ENCODE measurements around the gene GLT8D1. TPM values are rescaled to one million over a fixed set of nuclear protein-coding genes. Genes with fewer than 3 reads are reported as not detected.
A peak's percentile ranks its signal among the peaks of the same experiment; 100 is the strongest.

GLT8D1 gene
- total and polyA plus RNA-seq, 2 of the 13 experiments (the other 11 are each of a cell fraction or from before 2014, with no cell fraction given), result 110 to 121 TPM

DNA sequence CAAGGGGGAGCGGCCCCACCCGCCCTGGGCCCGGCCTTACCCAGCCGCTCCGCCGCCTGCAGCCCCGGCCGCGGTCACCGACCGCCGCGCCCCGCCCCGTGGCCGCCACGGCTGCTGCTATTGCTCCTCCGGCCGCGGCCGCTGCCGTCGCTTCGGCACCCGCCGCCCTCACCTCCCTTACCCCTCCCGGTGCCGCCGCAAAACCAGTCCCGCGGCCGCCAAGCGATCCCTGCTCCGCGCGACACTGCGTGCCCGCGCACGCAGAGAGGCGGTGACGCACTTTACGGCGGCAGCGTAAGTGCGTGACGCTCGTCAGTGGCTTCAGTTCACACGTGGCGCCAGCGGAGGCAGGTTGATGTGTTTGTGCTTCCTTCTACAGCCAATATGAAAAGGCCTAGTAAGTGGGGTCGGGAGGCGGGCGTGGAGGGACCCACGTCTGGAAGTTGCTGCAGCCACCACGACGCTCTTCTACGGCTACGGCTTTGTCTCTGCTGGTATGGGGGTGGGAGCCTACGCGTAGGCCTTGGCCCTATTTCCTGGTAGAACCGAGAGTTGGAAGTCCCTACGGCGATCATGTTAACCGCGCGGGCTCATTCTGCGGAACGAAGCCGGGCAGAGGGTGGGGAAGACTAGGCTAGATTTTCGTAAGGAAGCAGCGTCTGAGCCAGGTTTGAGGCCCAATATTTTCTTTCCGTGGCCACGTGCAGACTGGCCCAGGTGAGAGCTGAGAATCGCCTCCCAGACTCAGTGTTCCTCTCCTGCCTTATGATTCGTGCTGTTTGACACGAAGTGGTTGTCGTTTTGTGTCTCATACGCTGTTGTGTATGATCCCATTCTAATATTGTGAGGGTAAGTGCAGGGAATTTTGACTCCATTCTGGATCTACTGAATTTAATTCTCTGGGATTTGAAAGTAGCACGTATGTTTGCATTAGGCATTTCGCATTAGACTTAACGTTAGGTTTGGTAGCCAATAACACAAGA is 19.6 kb downstream of the GLT8D1 start, which contains the start of the genes GNL3 and PBRM1 (continued):
- TF ChIP-seq, protein P1, sequence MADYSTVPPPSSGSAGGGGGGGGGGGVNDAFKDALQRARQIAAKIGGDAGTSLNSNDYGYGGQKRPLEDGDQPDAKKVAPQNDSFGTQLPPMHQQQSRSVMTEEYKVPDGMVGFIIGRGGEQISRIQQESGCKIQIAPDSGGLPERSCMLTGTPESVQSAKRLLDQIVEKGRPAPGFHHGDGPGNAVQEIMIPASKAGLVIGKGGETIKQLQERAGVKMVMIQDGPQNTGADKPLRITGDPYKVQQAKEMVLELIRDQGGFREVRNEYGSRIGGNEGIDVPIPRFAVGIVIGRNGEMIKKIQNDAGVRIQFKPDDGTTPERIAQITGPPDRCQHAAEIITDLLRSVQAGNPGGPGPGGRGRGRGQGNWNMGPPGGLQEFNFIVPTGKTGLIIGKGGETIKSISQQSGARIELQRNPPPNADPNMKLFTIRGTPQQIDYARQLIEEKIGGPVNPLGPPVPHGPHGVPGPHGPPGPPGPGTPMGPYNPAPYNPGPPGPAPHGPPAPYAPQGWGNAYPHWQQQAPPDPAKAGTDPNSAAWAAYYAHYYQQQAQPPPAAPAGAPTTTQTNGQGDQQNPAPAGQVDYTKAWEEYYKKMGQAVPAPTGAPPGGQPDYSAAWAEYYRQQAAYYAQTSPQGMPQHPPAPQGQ (CRISPR knock-in tag; IDR thresholded peaks at IDR 0.05; ENCODE audit: borderline replicate concordance), result no peak
- TF ChIP-seq, protein P2, sequence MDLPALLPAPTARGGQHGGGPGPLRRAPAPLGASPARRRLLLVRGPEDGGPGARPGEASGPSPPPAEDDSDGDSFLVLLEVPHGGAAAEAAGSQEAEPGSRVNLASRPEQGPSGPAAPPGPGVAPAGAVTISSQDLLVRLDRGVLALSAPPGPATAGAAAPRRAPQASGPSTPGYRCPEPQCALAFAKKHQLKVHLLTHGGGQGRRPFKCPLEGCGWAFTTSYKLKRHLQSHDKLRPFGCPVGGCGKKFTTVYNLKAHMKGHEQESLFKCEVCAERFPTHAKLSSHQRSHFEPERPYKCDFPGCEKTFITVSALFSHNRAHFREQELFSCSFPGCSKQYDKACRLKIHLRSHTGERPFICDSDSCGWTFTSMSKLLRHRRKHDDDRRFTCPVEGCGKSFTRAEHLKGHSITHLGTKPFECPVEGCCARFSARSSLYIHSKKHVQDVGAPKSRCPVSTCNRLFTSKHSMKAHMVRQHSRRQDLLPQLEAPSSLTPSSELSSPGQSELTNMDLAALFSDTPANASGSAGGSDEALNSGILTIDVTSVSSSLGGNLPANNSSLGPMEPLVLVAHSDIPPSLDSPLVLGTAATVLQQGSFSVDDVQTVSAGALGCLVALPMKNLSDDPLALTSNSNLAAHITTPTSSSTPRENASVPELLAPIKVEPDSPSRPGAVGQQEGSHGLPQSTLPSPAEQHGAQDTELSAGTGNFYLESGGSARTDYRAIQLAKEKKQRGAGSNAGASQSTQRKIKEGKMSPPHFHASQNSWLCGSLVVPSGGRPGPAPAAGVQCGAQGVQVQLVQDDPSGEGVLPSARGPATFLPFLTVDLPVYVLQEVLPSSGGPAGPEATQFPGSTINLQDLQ (CRISPR knock-in tag; IDR thresholded peaks at IDR 0.05), result no peak; the same call in 1 of the 2 replicates
- TF ChIP-seq ZNF749 (CRISPR knock-in tag; IDR thresholded peaks at IDR 0.05; ENCODE audit: borderline replicate concordance) (peak; percentile 94), ATAD3A (CRISPR knock-in tag; IDR thresholded peaks at IDR 0.05) (no peak), ZNF446 (CRISPR knock-in tag; IDR thresholded peaks at IDR 0.05) (0 out of 2 replicates have a peak, but pooled peaks have one; percentile 83), HIVEP1 (CRISPR knock-in tag; IDR thresholded peaks at IDR 0.05) (peak; percentile 92), ZSCAN31 (CRISPR knock-in tag; IDR thresholded peaks at IDR 0.05; ENCODE audit: low read depth) (0 out of 2 replicates have a peak, but pooled peaks have one; percentile 83), MAFK (conservative IDR thresholded peaks at IDR 0.05 in 1 of 2, IDR thresholded peaks at IDR 0.05 in 1 of 2; ENCODE audit: low read length in 2 of 2) (no peak)
- TF ChIP-seq, protein P3, sequence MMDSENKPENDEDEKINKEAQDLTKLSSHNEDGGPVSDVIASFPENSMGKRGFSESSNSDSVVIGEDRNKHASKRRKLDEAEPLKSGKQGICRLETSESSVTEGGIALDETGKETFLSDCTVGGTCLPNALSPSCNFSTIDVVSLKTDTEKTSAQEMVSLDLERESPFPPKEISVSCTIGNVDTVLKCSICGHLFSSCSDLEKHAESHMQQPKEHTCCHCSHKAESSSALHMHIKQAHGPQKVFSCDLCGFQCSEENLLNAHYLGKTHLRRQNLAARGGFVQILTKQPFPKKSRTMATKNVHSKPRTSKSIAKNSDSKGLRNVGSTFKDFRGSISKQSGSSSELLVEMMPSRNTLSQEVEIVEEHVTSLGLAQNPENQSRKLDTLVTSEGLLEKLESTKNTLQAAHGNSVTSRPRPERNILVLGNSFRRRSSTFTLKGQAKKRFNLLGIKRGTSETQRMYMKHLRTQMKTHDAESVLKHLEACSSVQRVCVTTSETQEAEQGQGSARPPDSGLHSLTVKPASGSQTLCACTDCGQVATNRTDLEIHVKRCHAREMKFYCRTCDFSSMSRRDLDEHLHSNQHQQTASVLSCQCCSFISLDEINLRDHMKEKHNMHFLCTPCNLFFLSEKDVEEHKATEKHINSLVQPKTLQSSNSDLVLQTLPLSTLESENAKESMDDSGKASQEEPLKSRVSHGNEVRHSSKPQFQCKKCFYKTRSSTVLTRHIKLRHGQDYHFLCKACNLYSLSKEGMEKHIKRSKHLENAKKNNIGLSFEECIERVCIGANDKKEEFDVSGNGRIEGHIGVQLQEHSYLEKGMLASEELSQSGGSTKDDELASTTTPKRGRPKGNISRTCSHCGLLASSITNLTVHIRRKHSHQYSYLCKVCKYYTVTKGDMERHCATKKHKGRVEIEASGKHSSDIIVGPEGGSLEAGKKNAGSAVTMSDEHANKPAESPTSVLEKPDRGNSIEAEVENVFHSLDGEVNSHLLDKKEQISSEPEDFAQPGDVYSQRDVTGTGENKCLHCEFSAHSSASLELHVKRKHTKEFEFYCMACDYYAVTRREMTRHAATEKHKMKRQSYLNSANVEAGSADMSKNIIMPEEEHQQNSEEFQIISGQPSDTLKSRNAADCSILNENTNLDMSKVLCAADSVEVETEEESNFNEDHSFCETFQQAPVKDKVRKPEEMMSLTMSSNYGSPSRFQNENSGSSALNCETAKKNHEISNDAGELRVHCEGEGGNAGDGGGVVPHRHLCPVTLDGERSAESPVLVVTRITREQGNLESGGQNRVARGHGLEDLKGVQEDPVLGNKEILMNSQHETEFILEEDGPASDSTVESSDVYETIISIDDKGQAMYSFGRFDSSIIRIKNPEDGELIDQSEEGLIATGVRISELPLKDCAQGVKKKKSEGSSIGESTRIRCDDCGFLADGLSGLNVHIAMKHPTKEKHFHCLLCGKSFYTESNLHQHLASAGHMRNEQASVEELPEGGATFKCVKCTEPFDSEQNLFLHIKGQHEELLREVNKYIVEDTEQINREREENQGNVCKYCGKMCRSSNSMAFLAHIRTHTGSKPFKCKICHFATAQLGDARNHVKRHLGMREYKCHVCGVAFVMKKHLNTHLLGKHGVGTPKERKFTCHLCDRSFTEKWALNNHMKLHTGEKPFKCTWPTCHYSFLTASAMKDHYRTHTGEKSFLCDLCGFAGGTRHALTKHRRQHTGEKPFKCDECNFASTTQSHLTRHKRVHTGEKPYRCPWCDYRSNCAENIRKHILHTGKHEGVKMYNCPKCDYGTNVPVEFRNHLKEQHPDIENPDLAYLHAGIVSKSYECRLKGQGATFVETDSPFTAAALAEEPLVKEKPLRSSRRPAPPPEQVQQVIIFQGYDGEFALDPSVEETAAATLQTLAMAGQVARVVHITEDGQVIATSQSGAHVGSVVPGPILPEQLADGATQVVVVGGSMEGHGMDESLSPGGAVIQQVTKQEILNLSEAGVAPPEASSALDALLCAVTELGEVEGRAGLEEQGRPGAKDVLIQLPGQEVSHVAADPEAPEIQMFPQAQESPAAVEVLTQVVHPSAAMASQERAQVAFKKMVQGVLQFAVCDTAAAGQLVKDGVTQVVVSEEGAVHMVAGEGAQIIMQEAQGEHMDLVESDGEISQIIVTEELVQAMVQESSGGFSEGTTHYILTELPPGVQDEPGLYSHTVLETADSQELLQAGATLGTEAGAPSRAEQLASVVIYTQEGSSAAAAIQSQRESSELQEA (CRISPR knock-in tag; IDR thresholded peaks at IDR 0.05; ENCODE audit: not compliant biosample characterization), result peak; percentile 89
- TF ChIP-seq, protein P4, sequence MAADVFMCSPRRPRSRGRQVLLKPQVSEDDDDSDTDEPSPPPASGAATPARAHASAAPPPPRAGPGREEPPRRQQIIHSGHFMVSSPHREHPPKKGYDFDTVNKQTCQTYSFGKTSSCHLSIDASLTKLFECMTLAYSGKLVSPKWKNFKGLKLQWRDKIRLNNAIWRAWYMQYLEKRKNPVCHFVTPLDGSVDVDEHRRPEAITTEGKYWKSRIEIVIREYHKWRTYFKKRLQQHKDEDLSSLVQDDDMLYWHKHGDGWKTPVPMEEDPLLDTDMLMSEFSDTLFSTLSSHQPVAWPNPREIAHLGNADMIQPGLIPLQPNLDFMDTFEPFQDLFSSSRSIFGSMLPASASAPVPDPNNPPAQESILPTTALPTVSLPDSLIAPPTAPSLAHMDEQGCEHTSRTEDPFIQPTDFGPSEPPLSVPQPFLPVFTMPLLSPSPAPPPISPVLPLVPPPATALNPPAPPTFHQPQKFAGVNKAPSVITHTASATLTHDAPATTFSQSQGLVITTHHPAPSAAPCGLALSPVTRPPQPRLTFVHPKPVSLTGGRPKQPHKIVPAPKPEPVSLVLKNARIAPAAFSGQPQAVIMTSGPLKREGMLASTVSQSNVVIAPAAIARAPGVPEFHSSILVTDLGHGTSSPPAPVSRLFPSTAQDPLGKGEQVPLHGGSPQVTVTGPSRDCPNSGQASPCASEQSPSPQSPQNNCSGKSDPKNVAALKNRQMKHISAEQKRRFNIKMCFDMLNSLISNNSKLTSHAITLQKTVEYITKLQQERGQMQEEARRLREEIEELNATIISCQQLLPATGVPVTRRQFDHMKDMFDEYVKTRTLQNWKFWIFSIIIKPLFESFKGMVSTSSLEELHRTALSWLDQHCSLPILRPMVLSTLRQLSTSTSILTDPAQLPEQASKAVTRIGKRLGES (CRISPR knock-in tag; IDR thresholded peaks at IDR 0.05; ENCODE audit: borderline replicate concordance), result no peak

Data from HepG2 (cell line).